Activated CD4-positive, alpha-beta T cell treated with anti-CD3 and anti-CD28 coated beads for 4 hours (primary cell): ENCODE data around the gene STX3.

Source experiments
- DNase-seq, 2 donors: peaks; one replicate each; pipeline ENCODE4 v3.0.0-alpha.2; 2020

STX3 gene

GRCh38 chr11:59754859-59755700 lies at the start of gene STX3:
STX3 (plus strand) TSS chr11:59755376; CDS start chr11:59755606, 230 bp downstream.
- peak; percentile 63 to 65 for DNase-seq

GRCh38 chr11:59706518-59707285 lies 48.5 kb upstream of the STX3 start:
- no peak for DNase-seq

- no peak for DNase-seq
These were observed 47.8 kb upstream of the STX3 start for GRCh38 chr11:59707371-59707770.

GRCh38 chr11:59708537-59708936 lies 46.6 kb upstream of the STX3 start:
- DNase-seq: no peak

GRCh38 chr11:59710136-59710847 lies 44.9 kb upstream of the STX3 start:
- DNase-seq: no peak

- DNase-seq: no peak
These were observed 41.4 kb upstream of the STX3 start, which contains the start of gene OR10V1 for GRCh38 chr11:59713745-59714144. OR10V1 (minus strand) TSS chr11:59713845; CDS start chr11:59713845, 0 bp downstream.

GRCh38 chr11:59716051-59716450 lies 39.1 kb upstream of the STX3 start:
- DNase-seq: no peak

GRCh38 chr11:59719556-59719955 lies 35.6 kb upstream of the STX3 start:
- DNase-seq: no peak

- DNase-seq: no peak
These were observed 31.1 kb upstream of the STX3 start for GRCh38 chr11:59724066-59724465.

GRCh38 chr11:59727426-59727825 lies 27.8 kb upstream of the STX3 start:
- no peak for DNase-seq

GRCh38 chr11:59728154-59728553 lies 27.0 kb upstream of the STX3 start:
- no peak for DNase-seq

- no peak for DNase-seq
These were observed 26.3 kb upstream of the STX3 start for GRCh38 chr11:59728913-59729312.

GRCh38 chr11:59729834-59730233 lies 25.3 kb upstream of the STX3 start:
- DNase-seq: no peak

GRCh38 chr11:59730896-59731565 lies 24.1 kb upstream of the STX3 start:
- no peak for DNase-seq

GRCh38 chr11:59746111-59746510 lies 9.1 kb upstream of the STX3 start:
- no peak for DNase-seq

- DNase-seq: peak; percentile 79 to 84
These were observed 1.3 kb upstream of the STX3 start for GRCh38 chr11:59753650-59754493.

- peak; percentile 7 to 9 for DNase-seq
These were observed 700 bp upstream of the STX3 start for GRCh38 chr11:59754494-59754858.

- peak; percentile 47 to 50 for DNase-seq
These were observed 753 bp downstream of the STX3 start for GRCh38 chr11:59755701-59756557.

GRCh38 chr11:59756558-59756840 lies 1.3 kb downstream of the STX3 start:
- no peak for DNase-seq

GRCh38 chr11:59756845-59757244 lies 1.7 kb downstream of the STX3 start:
- DNase-seq: no peak

- no peak for DNase-seq
These were observed 3.3 kb downstream of the STX3 start for GRCh38 chr11:59758401-59759037.
